HG02938 (cell line): ENCODE measurements around the gene TENT4A.

Experiments
- ATAC-seq: cut with Tn5 transposase; IDR thresholded peaks from one replicate; pipeline ENCODE4 v1.9.1; 2021; ENCODE audit warnings: mild to moderate bottlenecking, moderate library complexity; ENCODE audit not compliant: unreplicated experiment

TENT4A gene

GRCh38 chr5:6791031-6791430 lies 77.8 kb downstream of the TENT4A start:
- ATAC-seq = no peak

DNA sequence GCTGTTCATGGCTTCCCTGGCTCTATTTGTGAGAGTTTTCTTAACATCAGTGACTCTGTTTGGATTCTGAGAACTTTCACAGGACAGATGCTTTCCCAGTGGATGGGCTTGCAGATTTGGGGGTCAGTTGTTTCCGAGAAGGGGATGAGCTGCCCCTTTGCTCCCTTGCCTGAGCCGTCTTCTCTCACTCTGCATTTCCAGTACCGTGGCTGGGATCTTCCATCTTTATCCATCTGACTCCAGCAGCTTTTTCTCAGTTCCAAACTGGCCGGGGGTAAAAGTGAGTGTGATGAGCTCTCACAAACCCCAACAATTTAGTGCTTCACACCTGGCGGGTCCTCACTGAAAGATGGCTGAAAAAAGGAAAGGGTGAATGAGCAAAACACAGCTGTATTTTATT lies 79.1 kb downstream of the TENT4A start:
- no peak for ATAC-seq

DNA sequence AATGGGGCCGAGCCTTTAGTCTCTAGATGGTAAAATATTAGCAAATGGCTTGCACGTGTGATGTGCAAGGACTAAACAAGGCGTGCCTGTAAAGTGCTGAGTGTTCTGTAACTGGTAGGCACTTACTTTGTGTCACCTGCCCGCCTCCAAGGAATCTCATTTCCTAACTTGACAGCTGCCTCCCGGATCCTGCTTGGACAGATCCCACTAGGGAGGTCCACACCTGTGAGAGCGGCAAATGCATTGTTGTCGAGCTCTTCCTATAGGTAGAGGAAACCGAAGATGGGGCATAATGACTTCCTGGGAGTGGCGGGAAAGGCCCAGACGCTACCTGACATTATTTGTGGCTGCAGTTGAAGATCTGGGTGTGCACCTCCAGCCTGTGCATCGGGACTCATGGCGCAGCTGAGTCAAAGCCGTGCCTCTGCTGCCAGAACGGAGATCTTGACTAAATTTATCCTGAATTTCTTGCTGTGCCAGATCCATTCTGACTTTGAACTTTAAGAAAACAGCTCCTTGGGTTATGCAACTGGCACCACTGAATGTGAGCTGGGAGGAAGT lies 79.8 kb downstream of the TENT4A start:
- ATAC-seq = no peak

- ATAC-seq = no peak
These were observed 88.0 kb downstream of the TENT4A start for GRCh38 chr5:6801236-6801635.

GRCh38 chr5:6803981-6804550 lies 90.8 kb downstream of the TENT4A start:
- no peak for ATAC-seq

- no peak for ATAC-seq
These were observed 91.7 kb downstream of the TENT4A start for GRCh38 chr5:6804766-6805501.

GRCh38 chr5:6805841-6806240 lies 92.6 kb downstream of the TENT4A start:
- ATAC-seq = no peak
